Hepatocyte (in vitro differentiated cells): ENCODE results near the gene FHOD3. TPM values are rescaled to one million over a fixed set of nuclear protein-coding genes. Genes with fewer than 3 reads are reported as not detected.

Source experiments
- DNase-seq: peaks from one replicate; pipeline ENCODE4 v3.0.0-alpha.2; 2016; ENCODE audit warnings: low spot score
- H2AFZ ChIP-seq: fragments of 200-600 bp; sonication (generic); 2 replicates; pipeline ENCODE4 v1.6.0; 2016; ENCODE audit warnings: antibody characterized with exemption, mild to moderate bottlenecking
- H3K27ac ChIP-seq: fragments of 200-600 bp; sonication (generic); 2 replicates; pipeline ENCODE4 v1.5.1; 2016; ENCODE audit warnings: mild to moderate bottlenecking
- H3K27me3 ChIP-seq: fragments of 200-600 bp; sonication (generic); 2 replicates; pipeline ENCODE4 v1.6.1; 2016
- H3K36me3 ChIP-seq: fragments of 200-600 bp; sonication (generic); replicated peaks from 2 replicates; pipeline ENCODE4 v1.5.1; 2016; ENCODE audit warnings: low read depth; ENCODE audit not compliant: insufficient read depth
- H3K4me1 ChIP-seq: fragments of 200-600 bp; sonication (generic); 2 replicates; pipeline ENCODE4 v1.5.1; 2016; ENCODE audit warnings: mild to moderate bottlenecking, moderate library complexity; ENCODE audit not compliant: insufficient read depth
- H3K4me2 ChIP-seq: fragments of 200-600 bp; sonication (generic); 2 replicates; pipeline ENCODE4 v1.6.0; 2016
- H3K4me3 ChIP-seq: fragments of 200-600 bp; sonication (generic); 2 replicates; pipeline ENCODE4 v1.5.1; 2016; ENCODE audit warnings: mild to moderate bottlenecking
- H3K79me2 ChIP-seq: fragments of 200-600 bp; sonication (generic); 2 replicates; pipeline ENCODE4 v1.6.0; 2017; ENCODE audit warnings: mild to moderate bottlenecking
- H3K9me2 ChIP-seq: fragments of 200-600 bp; sonication (generic); replicated peaks from 2 replicates; pipeline ENCODE4 v1.6.0; 2017; ENCODE audit warnings: mild to moderate bottlenecking; ENCODE audit not compliant: insufficient read depth
- H3K9me3 ChIP-seq: fragments of 200-600 bp; sonication (generic); 2 replicates; pipeline ENCODE4 v1.5.1; 2016; ENCODE audit warnings: low read depth, mild to moderate bottlenecking
- H4K20me1 ChIP-seq: fragments of 200-600 bp; sonication (generic); 2 replicates; pipeline ENCODE4 v1.6.0; 2016; ENCODE audit warnings: mild to moderate bottlenecking; ENCODE audit not compliant: insufficient read depth, poor library complexity, severe bottlenecking
- CTCF ChIP-seq: fragments of 200-600 bp; sonication (generic); IDR thresholded peaks from 2 replicates; pipeline ENCODE4 v1.5.1; 2016; ENCODE audit warnings: antibody characterized with exemption, mild to moderate bottlenecking; ENCODE audit not compliant: poor library complexity
- EZH2 ChIP-seq: fragments of 200-600 bp; sonication (generic); IDR thresholded peaks from 2 replicates; pipeline ENCODE4 v1.6.1; 2016; ENCODE audit warnings: antibody characterized with exemption, mild to moderate bottlenecking, borderline replicate concordance
- EZH2phosphoT487 ChIP-seq: fragments of 200-600 bp; sonication (generic); IDR thresholded peaks from one replicate; pipeline ENCODE4 v1.6.1; 2018; ENCODE audit warnings: antibody characterized with exemption, mild to moderate bottlenecking, low read depth, moderate library complexity; ENCODE audit not compliant: unreplicated experiment, severe bottlenecking
- WGBS: methylation state at CpG from one replicate; pipeline ENCODE4 v1.1.6; 2016; ENCODE audit warnings: low lambda C conversion rate; ENCODE audit errors: missing lambda C conversion rate; 5-methylcytosine and 5-hydroxymethylcytosine counted together
- polyA plus RNA-seq: library from polyadenylated mRNA; unstranded; fragments of >200 nt; fragmentation: Nextera tagmentation; extraction: Ambion mirVana; gene quantifications from 2 replicates; pipeline ENCODE4 v1.2.1, GENCODE V29; 2016
- total RNA-seq: library from RNA; depleted of rRNA; stranded (reverse); fragments of >200 nt; gene quantifications from 2 replicates; pipeline ENCODE4 v1.2.3, GENCODE V29; 2014

FHOD3 gene
- total and polyA plus RNA-seq, 2 experiments from 2014 or later, result 1.7 to 2.7 TPM

DNA sequence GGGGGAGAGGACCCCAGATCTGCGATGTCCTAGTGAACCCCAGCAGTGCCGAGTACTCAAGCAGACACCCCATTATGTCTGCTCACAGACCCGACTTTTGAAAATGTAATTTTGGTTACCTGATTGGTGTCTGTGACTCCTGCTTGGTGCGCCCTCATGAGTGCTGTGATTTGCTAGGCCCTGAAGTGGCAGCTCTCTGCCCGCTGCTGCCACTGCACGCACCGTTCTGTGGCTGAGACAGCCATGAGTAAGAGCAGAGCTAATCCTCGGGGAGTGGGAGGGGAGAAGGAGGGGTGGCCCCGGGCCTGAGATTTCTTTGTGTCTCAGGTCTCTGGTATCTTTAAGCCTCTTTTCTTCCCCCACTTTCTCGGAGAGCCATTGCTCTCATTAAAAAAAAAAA is 18.2 kb downstream of the FHOD3 start:
- H3K27me3 ChIP-seq, result no peaks in the 10 kb centered on the region
- H2AFZ ChIP-seq, result no peak overlapping the region
- H3K4me1 ChIP-seq, result no peaks in the 10 kb centered on the region
- H3K79me2 ChIP-seq, result no peaks in the 10 kb centered on the region
- H3K36me3 ChIP-seq, result no peaks in the 10 kb centered on the region
- WGBS, result 59% methylated on average over 10 of the region's 10 CpGs
- no peaks in the 10 kb centered on the region for H3K9me2 ChIP-seq
- no peak overlapping the region for H3K27ac ChIP-seq
- no peak overlapping the region for H3K4me3 ChIP-seq
- peaks cover 5% of the 10 kb centered on the region for H3K9me3 ChIP-seq
- no peak for DNase-seq
- no peak overlapping the region for H3K4me2 ChIP-seq
- TF ChIP-seq EZH2, result no peak
- H4K20me1 ChIP-seq, result no peaks in the 10 kb centered on the region

- no peak overlapping the region for H3K4me3 ChIP-seq
- no peaks in the 10 kb centered on the region for H3K79me2 ChIP-seq
- H4K20me1 ChIP-seq, result no peaks in the 10 kb centered on the region
- no peak for DNase-seq
- no peaks in the 10 kb centered on the region for H3K9me2 ChIP-seq
- TF ChIP-seq EZH2 (no peak), CTCF (no peak), EZH2phosphoT487 (no peak)
- no peaks in the 10 kb centered on the region for H3K27me3 ChIP-seq
- no peak overlapping the region for H3K4me2 ChIP-seq
- no peaks in the 10 kb centered on the region for H3K36me3 ChIP-seq
- H3K9me3 ChIP-seq, result peaks cover 5% of the 10 kb centered on the region
- no peaks in the 10 kb centered on the region for H3K4me1 ChIP-seq
- H2AFZ ChIP-seq, result no peak overlapping the region
- H3K27ac ChIP-seq, result no peak overlapping the region
- WGBS, result 94% methylated on average over 2 of the region's 2 CpGs
These were observed 18.7 kb downstream of the FHOD3 start for GRCh38 chr18:36316246-36316645.

DNA sequence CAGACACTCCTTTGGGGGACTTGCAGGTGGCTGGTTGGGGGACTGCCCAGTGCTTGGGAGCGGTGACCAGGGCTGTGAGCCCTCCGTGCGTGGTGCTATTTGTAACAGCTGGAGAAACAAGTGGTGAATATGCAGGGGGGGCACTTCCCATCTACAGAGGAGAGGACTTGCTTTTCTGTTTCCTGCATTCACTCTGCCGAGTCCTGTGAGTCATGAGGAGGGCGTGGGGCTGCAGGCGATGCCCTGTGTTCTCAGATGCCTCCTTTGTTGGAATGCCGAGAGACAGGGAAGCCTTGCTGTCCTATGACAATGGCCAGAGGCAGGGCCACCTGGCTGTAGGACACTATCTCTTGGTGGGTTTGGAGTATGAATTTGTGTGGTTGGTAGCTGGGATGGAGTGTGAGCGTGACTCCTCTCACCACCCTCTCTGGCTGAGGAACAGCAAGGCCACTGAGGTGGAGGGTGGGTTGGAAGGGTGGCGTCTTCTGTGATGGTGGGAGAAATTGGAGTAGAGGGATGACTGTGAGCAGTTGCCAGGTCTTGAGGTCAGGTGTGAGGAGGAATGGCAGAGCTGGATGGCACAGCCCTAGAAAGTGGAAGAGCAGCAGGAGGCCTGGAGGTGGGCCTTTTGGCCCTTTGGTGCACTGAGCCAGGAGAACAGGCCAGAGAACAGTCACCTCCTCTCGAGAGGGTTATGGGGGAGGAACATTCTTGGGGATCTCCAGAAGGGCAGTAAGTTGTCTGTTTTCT is 24.3 kb downstream of the FHOD3 start:
- H3K4me2 ChIP-seq, result no peak overlapping the region
- TF ChIP-seq CTCF, result no peak
- TF ChIP-seq EZH2phosphoT487, result no peak
- TF ChIP-seq EZH2, result no peak

DNA sequence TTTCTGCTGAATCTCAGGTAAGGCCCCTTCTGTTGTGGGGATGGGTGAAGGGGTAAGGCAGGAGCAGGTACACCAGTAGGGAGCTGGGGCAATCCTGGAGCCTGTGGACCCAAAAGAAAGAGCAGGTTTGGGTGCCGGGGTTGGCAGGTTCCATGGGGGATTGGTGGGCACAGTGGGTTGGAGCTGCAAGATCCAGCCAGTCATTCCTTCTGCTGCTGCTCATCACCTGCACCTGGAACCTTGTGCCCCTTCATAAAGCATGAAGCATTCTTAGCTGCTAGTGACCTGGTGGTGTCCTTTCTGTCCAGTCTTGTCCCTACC is 24.9 kb downstream of the FHOD3 start:
- H3K9me3 ChIP-seq, result peaks cover 5% of the 10 kb centered on the region
- no peaks in the 10 kb centered on the region for H3K79me2 ChIP-seq
- no peaks in the 10 kb centered on the region for H4K20me1 ChIP-seq
- no peaks in the 10 kb centered on the region for H3K9me2 ChIP-seq
- H3K27ac ChIP-seq, result no peak overlapping the region
- no peaks in the 10 kb centered on the region for H3K4me1 ChIP-seq
- no peaks in the 10 kb centered on the region for H3K27me3 ChIP-seq
- no peak for DNase-seq
- WGBS, result 100% methylated on average over 1 of the region's 1 CpG
- H3K4me3 ChIP-seq, result no peak overlapping the region
- no peak overlapping the region for H2AFZ ChIP-seq
- H3K36me3 ChIP-seq, result peaks cover 2% of the 10 kb centered on the region
- H3K4me2 ChIP-seq, result no peak overlapping the region
- TF ChIP-seq CTCF (no peak), EZH2phosphoT487 (no peak), EZH2 (no peak)

More for the DNA sequence above, 24.3 kb downstream of the FHOD3 start:
- Histone ChIP-seq H3K9me2 (no peaks in the 10 kb centered on the region), H3K9me3 (peaks cover 5% of the 10 kb centered on the region), H3K36me3 (peaks cover 2% of the 10 kb centered on the region), H2AFZ (no peak overlapping the region), H3K4me1 (no peaks in the 10 kb centered on the region), H3K4me3 (no peak overlapping the region), H3K79me2 (no peaks in the 10 kb centered on the region), H3K27me3 (no peaks in the 10 kb centered on the region), H4K20me1 (no peaks in the 10 kb centered on the region), H3K27ac (no peak overlapping the region)
- no peak for DNase-seq
- WGBS, result 91% methylated on average over 10 of the region's 10 CpGs
